GM11168 (cell line): ENCODE data around the gene ATP8B3.

ENCODE experiments used
- in situ Hi-C: fragments of 300-500 bp; cut with MboI; formaldehyde crosslinking; loops from one replicate; pipeline ENCODE4 v1.12.0; 2022; ENCODE audit warnings: low sequenced_read_pairs; ENCODE audit not compliant: unreplicated experiment

Gene ATP8B3

DNA sequence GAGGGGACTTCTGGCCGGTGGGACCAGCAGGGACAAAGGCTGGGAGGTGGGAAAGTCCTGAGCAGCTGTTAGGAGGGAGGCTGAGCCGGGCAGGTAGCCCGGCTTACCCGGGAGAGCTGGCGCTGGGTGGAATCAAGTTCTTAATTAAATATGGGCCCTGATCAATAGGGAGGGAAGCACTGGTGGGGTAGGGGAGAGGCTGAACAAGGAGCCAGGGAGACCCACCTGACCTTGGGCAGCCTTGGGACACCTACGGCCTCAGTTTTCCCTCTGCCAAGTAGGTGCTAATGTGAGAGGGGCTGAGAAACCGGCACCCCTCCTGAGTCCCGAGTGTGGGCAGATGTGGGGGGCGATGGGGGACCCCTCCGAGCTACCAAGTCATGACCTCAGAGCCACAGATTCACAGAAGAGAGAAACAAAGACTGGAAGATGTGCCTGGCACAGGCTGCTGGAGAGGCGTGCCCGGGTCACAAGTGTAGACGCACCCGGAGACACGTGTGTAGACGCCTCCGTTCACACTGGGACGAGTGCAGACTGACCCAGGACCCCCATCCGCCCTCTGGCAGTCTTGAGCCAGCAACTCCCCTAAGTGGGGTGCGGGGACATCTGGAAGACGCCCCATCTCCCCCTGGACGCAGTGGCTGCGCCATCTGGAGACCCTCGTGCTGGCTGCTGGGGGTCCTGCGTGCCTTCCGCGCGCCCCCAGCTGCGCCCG lies 50.4 kb downstream of the ATP8B3 start:
- in situ Hi-C loops, result loop anchor here (10.0 kb wide), 1 partner anchor 87 kb away; no protein-coding TSS in a partner anchor

DNA sequence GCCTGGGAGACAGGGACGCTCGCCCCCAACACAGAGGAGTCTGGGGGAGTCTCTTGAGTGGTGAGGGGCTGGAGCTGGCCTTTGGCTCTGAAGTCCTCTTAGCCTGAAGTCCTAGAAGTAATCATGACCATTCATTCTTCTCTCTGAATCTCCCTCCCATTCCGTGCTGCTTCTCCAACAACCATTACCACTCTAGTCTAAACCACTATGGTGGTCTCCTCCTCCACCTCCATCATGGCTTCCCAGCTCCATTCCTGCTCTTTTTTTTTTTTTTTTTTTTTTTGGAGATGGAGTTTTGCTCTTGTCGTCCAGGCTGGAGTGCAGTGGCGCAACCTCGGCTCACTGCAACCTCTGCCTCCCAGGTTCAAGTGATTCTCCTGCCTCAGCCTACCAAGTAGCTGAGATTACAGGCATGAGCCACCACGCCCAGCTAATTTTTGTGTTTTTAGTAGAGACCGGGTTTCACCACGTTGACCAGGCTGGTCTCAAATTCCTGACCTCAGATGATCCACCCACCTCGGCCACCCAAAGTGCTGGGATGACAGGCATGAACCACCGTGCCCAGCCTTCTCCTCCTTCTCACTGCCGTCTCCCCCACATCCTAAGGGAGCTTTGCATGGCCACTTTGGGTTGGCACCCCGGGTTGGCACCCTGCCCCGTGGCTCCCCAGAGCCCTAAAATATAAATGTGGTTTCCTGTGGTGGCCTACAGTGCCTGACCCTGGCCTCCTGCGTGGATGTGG lies 51.1 kb downstream of the ATP8B3 start:
- in situ Hi-C loops, result loop anchor here (10.0 kb wide), 1 partner anchor 86 kb away; no protein-coding TSS in a partner anchor

DNA sequence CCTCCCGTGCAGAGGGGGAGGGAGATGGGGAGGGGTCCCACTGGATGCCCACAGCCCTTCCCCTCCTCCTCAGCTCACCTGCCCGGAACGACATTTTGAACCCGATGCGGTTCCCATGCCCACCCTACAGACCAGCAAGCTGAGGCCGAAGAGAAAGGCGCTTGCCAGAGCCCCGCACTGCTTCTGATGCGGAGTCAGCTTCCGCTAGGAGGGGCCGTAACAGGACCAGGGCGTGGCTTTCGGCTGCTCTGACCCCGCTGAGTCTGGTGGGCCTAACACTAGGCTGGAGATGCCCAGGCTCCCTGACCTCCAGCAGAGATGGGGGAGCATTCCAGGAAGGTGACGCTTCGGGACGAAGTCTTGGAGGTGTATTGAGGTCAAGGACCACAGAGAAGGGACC lies 52.1 kb downstream of the ATP8B3 start:
- in situ Hi-C loops, result loop anchor here (10.0 kb wide), 1 partner anchor 85 kb away; no protein-coding TSS in a partner anchor

DNA sequence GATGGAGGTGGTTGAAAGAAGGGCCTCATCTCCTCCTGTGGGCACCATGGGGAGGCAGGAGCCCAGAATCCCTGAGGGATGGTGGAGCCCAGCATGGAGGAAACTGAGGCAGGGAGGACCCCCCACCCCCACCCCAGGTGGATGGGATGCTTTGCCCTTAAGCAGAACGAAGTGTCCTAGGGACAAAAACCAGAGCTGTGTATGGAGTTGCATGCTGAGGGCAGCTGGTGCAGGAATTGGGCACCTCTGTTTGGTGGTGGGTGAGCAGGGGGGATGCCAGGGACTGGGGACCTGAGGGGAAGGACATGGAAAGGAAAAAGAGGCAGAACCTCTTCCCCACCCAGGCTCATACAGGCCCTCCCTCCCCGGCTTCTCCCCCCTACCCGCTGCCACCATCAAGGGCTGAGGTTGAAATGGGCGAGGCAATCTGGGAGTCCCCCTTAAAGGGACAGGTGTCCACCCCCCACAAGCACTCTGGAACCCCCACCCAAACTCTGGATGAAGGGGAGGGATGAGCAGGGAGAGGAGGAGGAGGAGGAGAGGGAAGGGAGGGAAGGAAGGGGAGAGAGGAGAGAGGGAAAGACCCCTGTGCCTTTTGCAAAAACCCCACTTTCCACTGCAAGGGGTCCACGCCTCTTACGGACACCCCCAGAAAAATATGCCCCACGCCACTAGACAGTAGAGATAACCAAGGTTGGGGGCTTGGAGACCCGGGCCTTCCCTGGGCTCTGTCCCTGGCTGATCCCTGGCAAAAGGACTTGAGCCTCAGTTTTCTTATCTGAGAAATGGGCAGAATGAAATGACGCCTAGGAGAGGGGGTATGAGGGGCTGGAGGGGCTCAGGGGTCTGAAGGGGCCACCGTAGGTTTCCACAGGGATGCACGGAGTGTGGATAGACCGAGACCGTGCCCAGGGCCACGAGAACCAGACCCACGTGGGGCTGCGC lies 52.8 kb downstream of the ATP8B3 start:
- in situ Hi-C loops, result no loop called here

DNA sequence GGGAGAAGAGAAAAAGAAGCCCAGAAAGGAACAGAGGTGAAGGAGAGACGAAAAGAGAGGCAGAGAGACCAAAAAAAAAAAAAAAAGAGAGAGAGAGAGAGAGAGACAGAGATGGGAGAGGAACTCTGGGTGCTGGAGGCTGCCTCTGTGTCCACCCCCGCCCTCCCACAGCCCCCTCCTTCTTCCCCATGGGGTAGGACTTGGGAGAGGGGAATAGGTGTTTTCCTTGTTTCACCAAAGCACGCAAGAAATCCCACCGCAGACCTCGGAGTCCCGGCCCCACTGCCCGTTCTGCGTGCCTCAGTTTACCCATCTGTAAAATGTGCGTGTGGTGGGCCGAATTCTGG lies 53.9 kb downstream of the ATP8B3 start:
- in situ Hi-C loops, result no loop called here

DNA sequence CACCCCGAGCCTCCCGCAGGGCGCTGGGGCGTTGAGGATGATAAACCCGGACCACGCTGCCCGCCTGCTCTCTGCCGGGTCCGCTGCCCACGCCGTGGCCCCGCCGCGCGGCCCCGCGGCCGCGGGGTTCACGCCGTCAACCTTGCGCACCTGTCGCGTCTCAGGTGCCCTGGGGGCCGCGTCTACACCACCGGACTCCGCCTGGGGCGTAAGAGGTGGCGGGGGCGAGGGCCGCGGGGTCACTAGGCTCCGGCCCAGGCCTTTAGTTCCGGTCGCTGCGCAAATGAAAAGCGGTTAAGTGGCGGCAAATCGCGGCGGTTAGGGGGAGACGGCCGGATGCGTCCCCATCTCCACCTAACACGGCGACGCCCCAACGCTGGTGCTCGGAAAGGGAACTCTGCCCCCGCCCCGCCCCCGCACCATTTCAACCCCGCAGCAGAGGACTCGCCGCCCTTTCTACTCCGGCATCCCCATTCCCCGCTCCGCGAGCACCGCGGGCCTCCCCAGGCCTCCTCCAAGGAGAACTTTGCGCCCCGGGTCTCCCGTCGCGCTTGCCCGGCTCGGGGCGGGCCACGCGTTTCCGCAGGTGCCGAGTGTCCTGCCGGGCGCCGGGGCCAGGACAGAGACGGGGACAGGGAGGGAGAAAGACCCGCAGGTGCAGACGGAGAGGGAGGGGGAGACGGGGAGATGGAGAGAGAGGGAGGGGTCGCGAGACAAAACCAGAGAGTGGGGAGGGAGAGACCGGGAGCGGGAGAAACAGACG lies 54.4 kb downstream of the ATP8B3 start:
- in situ Hi-C loops, result no loop called here

DNA sequence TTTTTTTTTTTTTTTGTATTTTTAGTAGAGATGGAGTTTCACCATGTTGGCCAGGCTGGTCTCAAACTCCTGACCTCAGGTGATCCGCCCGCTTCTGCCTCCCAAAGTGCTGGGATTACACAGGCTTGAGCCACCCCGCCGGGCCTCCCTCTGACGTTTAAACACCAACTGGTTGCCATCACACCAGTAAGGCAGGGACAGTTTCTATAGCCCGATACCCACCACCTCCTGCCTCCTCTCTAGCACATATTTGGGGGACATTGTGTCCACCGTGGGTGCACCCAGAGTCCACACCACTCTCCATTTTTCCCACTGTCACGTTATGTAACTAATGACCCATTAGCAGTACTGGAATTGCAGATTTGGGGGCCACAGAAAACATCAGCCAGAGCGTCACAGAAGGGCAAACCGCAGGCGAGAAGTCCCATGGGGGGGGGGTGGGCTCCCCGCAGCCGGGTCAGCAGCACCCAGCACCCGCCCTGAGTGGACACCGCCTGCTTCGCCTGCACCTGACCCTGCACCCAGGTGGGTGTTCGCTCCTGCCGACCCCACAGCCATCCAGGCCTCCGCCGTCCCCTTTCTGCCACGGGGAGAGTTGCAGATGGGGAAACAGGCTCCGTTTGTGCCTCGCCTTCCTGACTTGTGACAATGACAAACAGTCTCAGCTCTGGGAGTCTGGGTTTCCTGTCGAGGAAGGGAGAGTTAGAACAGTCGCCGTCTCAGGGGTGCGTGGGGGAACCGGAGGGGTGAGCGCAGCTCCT lies 55.2 kb downstream of the ATP8B3 start:
- in situ Hi-C loops, result no loop called here

DNA sequence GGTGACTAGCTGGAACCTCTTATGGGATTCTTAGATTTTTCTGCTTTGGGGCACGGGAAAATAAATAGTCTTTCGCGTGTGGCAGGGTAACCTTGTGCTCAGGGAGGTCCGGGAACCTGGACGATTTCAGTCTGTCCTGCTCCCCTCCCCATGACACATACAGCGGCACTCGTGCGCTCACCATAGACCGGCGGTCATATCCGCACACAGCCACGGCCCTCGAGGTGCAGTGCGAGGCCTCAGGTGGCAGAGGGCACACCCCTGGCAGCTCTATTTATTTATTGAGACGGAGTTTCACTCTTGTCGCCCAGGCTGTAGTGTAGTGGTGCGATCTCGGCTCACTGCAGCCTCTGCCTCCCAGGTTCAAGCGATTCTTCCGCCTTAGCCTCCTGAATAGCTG lies 55.8 kb downstream of the ATP8B3 start:
- in situ Hi-C loops, result no loop called here

DNA sequence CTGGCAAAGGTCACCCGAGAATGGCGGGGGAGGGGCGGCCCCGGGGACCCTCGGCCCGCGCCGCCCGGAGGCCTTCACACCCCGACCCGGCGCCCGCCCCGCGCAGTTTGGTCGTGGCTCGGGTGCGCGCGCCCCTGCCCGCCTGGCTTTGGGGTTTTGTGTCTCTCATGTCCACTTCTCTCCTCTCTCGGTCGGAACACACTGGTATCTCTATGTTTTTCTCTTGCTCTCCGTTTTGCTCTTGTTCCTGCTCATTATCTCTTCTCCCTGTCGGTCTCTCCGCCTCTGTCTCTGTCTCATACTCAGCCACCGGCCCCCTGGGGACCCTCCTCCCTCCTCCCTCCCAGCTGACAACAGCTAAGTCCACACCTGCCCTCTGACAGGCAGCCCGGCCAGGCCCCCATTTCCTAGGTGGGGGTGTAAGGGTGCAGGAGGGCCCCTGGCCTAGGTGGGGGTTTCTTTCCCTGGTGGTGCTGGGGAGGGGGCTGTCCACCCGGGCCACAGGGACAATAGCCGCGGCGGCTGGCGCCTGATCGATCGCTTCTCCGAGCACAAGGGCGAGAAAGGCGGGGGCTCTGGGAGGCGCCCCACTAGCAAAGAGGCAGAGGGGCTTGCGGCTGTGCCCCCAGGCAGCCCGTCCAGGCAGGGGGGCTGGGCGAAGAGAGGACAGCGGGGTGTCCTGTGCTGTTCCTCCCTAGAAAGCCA lies 56.5 kb downstream of the ATP8B3 start:
- in situ Hi-C loops, result no loop called here

DNA sequence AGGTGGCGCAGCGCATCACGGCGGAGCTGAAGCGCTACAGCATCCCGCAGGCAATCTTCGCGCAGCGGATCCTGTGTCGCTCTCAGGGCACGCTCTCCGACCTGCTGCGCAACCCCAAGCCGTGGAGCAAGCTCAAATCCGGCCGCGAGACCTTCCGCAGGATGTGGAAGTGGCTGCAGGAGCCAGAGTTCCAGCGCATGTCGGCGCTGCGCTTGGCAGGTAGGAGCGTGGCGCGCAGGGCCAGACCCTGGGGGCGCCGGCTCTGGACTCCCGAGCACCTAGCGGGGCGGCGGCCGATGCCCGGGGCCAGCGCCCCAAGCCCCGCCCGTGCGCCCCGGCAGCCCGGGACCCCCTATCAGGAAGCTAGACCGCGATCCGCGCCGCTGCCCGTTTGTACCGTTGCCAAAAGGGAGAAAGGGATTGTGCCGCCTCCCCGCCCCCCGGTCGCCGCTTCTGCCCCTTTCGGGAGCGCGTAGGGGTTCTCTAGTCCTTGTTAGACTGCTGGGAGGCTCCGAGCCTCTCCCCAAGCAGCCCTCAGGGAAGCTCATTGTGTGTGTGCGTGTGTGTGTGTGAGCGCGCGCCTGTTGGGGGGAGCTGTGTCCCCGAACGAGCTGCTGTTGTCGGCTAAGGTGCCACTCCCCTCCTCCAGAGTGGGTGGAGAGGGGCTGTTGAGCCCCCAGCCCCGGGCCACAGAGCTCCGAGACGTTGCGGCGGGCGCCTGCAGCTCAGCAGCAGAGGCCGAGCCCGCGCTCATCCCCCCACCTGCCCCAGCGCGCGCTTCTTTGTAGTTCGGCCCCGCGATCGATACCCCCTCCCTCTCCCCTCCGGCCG lies 57.2 kb downstream of the ATP8B3 start:
- in situ Hi-C loops, result no loop called here

DNA sequence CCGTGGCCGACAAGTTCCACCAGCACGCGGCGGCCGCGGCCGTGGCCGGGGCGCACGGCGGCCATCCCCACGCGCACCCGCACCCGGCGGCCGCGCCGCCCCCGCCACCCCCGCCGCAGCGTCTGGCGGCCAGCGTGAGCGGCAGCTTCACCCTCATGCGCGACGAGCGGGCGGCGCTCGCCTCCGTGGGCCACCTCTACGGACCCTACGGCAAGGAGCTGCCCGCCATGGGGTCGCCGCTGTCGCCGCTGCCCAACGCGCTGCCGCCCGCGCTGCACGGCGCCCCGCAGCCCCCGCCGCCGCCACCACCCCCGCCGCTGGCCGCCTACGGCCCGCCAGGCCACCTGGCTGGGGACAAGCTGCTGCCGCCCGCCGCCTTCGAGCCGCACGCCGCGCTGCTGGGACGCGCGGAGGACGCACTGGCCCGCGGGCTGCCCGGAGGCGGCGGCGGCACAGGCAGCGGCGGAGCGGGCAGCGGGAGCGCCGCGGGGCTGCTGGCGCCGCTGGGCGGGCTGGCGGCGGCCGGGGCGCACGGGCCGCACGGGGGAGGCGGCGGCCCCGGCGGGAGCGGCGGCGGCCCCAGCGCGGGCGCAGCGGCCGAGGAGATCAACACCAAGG lies 57.9 kb downstream of the ATP8B3 start:
- in situ Hi-C loops, result no loop called here

DNA sequence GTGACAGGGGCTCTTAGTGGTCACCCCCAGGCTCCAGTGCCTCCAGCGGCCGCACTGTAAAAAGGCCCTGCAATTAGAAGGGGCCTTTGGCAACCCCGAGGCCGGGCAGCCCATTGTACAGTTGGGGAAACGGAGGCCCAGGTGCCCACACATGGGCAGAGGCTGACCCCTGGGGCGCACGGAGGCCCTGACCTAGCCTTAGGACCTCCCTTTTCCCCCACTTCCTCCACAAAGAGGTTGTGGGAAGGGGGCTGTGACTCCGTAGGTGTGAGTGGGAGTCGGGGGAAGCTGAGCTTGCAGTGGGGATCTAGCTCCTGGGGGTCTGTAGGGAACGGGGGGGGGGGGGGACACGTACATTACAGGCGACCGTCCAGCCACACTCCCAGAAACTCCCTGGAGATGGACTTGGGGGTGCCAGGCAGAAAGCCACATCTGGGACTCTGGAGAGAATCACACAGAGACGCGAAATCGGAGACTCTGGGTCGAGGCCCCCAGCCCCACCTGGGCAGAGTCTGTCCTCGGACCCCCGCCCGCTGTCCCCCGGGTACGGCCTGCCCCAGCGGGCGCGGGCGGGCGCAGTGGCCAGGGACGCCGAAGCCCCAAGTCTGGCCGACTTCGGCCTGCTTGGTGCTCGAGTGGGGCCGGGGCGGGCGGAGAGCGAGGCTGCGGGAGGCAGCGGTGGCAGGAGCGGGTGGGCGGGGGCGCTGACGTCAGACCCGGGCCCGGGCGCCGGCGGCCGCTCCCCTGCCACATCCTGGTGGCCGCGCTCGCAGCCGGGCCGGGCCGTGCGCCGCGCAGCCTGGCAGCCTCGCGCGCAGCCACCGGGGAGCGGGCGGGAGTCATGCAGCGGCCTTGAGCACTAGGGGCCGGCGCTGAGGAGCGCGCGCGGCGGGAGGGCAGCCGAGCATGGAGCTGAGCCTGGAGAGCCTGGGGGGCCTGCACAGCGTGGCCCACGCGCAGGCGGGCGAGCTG lies 59.0 kb downstream of the ATP8B3 start, which contains the start of gene ONECUT3:
ONECUT3 (plus strand) TSS at position 750 of the 972 bp plus-strand sequence; CDS start at position 907, 157 bp downstream.
- in situ Hi-C loops, result no loop called here

DNA sequence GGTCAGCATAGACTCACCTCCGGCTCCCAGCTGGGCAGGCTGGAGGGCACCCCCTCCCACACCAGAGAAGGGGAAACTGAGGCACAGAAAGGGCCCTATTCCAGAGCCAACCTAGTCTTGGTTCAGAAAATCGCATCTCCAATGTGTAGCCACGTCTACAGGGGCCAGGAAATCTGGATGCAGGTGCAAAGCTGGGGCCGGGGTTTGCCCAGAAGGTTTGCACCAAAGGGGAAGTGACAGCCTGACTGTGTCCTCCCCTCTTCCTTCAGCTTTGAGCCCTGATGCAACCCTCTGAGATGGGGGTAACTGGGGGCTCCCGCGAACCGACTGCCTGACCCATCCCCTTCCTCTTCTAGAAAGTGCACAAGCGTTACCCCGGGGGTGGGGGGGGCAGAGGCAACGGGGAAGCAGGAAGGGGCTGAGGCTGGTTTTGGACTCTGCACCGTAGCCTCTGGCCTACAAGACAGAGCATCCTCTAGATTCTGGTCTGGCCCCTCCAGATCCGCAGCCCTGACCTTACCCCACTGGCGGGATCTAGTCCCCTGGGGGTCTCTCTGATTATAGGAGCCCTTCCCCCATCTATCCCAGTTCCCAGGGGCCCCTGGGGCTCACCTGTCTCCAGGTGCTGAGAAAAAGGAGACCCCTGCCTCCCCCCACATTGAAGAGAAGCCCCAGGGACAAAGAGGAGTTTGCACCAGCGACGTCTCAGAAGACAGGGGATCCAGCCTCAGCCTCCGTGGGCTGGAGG lies 59.9 kb downstream of the ATP8B3 start:
- in situ Hi-C loops, result no loop called here

DNA sequence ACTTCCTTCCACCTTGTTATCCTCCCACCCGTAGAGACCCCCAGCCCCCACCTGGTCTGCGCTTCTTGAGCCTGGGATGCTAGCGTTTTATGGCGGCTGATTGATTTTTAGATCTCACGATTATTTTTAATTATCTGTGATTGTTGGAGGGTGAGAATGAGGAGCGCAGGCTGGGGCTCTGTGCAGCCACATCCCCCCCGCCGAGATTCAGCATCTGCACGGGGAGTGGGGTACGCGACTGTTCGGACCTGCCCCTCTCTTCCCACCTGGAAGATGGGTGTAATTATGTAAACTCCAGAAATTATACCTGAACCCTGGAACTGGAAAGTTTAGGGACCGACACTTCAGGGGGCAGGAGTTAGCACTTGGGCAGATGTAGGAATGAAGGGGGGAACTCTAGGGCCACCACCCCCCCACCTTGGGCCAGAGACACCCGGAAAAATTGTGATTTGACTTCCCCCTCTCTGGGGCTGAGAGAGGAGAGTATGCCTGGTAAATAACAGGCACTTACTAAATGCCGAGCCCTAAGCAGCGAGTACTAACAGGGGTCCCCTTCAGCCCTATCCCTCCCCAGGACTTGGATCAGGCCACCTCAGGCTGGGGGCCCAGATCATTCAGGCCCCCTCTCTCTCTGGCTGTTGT lies 60.6 kb downstream of the ATP8B3 start:
- in situ Hi-C loops, result no loop called here
